Endothelial cell (in vitro differentiated cells): ENCODE measurements around the gene TMEM181. TPM values are rescaled to one million over a fixed set of nuclear protein-coding genes. Genes with fewer than 3 reads are reported as not detected.
"Not testable (repeated sequence)": the region's sequence is repeated elsewhere in the genome, so short reads cannot be mapped to it uniquely, and the experiment has no call there.

ENCODE experiments used
- DNase-seq: peaks from one replicate; pipeline ENCODE4 v3.0.0; 2021; ENCODE audit warnings: low spot score
- H3K27ac Mint-ChIP-seq: one replicate; pipeline ENCODE4 v1.8.0; 2021; ENCODE audit warnings: mixed read lengths, inconsistent platforms; ENCODE audit not compliant: unreplicated experiment
- H3K27me3 Mint-ChIP-seq: one replicate; pipeline ENCODE4 v1.8.0; 2021; ENCODE audit warnings: mild to moderate bottlenecking, moderate library complexity, mixed read lengths, inconsistent platforms; ENCODE audit not compliant: unreplicated experiment
- H3K36me3 Mint-ChIP-seq: one replicate; pipeline ENCODE4 v1.8.0; 2021; ENCODE audit warnings: mild to moderate bottlenecking, low read depth, mixed read lengths, inconsistent platforms; ENCODE audit not compliant: unreplicated experiment
- H3K4me1 Mint-ChIP-seq: one replicate; pipeline ENCODE4 v1.8.0; 2021; ENCODE audit warnings: mild to moderate bottlenecking, mixed read lengths, inconsistent platforms; ENCODE audit not compliant: unreplicated experiment
- H3K4me3 Mint-ChIP-seq: one replicate; pipeline ENCODE4 v1.8.0; 2021; ENCODE audit warnings: mild to moderate bottlenecking, mixed read lengths, inconsistent platforms; ENCODE audit not compliant: unreplicated experiment
- H3K9me3 Mint-ChIP-seq: one replicate; pipeline ENCODE4 v1.8.0; 2021; ENCODE audit warnings: mixed read lengths, inconsistent platforms; ENCODE audit not compliant: unreplicated experiment
- CTCF ChIP-seq: fragments of 200-600 bp; sonication (generic); IDR thresholded peaks from one replicate; pipeline ENCODE4 v1.5.0; 2021; ENCODE audit warnings: antibody characterized with exemption; ENCODE audit not compliant: unreplicated experiment
- total RNA-seq: library from RNA; stranded (reverse); fragmentation: NEBNext Ultra II Directional; extraction: Animal tissue kit (Norgen Biotek cat#: 25700); gene quantifications from one replicate; pipeline ENCODE4 v1.2.1, GENCODE V29; 2021; ENCODE audit not compliant: unreplicated experiment

The TMEM181 gene
- total RNA-seq, 1 donor from 2014 or later: 29.5 TPM

- Mint-ChIP-seq H3K4me3 (no peak overlapping the region), H3K27ac (no peak overlapping the region), H3K9me3 (no peaks in the 10 kb centered on the region), H3K27me3 (peaks cover 4% of the 10 kb centered on the region), H3K4me1 (peaks cover 13% of the 10 kb centered on the region), H3K36me3 (peaks cover 42% of the 10 kb centered on the region)
- DNase-seq: no peak
- no peak for TF ChIP-seq CTCF
These were observed 50.6 kb downstream of the TMEM181 start for GRCh38 chr6:158610319-158610968.

DNA sequence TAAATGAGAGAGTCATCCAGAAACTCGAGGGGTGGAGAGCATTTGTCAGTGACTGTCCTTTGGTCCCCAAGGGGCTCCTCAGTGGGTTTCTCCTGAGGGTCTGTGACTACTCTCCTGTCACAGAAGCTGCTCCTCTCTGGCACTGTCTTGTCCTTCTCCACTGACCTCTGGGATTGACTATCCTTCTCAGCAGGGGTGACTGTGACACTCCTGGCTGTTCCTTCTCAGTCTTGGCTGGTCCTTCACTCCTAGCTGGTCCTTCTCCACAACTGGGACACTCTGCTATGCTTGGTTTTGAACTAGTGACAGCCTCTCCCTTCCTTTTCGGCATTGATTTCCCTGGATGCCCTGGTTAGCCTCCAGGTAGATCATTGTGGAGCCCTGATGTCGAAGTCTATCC is 51.1 kb downstream of the TMEM181 start:
- H3K4me3 Mint-ChIP-seq: no peak overlapping the region
- H3K4me1 Mint-ChIP-seq: peaks cover 13% of the 10 kb centered on the region

GRCh38 chr6:158611541-158612370 is 51.9 kb downstream of the TMEM181 start:
- H3K36me3 Mint-ChIP-seq: peaks cover 35% of the 10 kb centered on the region
- no peak overlapping the region for H3K4me3 Mint-ChIP-seq
- DNase-seq: no peak
- no peaks in the 10 kb centered on the region for H3K9me3 Mint-ChIP-seq
- TF ChIP-seq CTCF: no peak
- peaks cover 13% of the 10 kb centered on the region for H3K4me1 Mint-ChIP-seq
- H3K27ac Mint-ChIP-seq: peak overlapping the region; percentile 64
- peaks cover 4% of the 10 kb centered on the region for H3K27me3 Mint-ChIP-seq

More for the DNA sequence above, 51.1 kb downstream of the TMEM181 start:
- peaks cover 4% of the 10 kb centered on the region for H3K27me3 Mint-ChIP-seq
- H3K36me3 Mint-ChIP-seq: peaks cover 37% of the 10 kb centered on the region
- no peak for DNase-seq
- H3K27ac Mint-ChIP-seq: no peak overlapping the region
- H3K9me3 Mint-ChIP-seq: no peaks in the 10 kb centered on the region
- no peak for TF ChIP-seq CTCF

- H3K9me3 Mint-ChIP-seq, H3K27me3 Mint-ChIP-seq, H3K27ac Mint-ChIP-seq, DNase-seq: not testable (repeated sequence)
- peaks cover 13% of the 10 kb centered on the region for H3K4me1 Mint-ChIP-seq
- peak overlapping the region; percentile 71 for H3K4me3 Mint-ChIP-seq
- H3K36me3 Mint-ChIP-seq: peaks cover 29% of the 10 kb centered on the region
These were observed 54.7 kb downstream of the TMEM181 start for GRCh38 chr6:158614606-158615005.

GRCh38 chr6:158618289-158618688 is 58.4 kb downstream of the TMEM181 start:
- peaks cover 40% of the 10 kb centered on the region for H3K36me3 Mint-ChIP-seq

More at GRCh38 chr6:158618289-158618688, 58.4 kb downstream of the TMEM181 start:
- DNase-seq, H3K4me3 Mint-ChIP-seq, H3K9me3 Mint-ChIP-seq, H3K27ac Mint-ChIP-seq, H3K27me3 Mint-ChIP-seq, H3K4me1 Mint-ChIP-seq: not testable (repeated sequence)
